ENCODE results near the gene SLC6A6.

Gene SLC6A6

GRCh38 chr3:14439501-14440167 is 37.2 kb downstream of the SLC6A6 start:
- DNase-seq = peak; percentile 61

DNA sequence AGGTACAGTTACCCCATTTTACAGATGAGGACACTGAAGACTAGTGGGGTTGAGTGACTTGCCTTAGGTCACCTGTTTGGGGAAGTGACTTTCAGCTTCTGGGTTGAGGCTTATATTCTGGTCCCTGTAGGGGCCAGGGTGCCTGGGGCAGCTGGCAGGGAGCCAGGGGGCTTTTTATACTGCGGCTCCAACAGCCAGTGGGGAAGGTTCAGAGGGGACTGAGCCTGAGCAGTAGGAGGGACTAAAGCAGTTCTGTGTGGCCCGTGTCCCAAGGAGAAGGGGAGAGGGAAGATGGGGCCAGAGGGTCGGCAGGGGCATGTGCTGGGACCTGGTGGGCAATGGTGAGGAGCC is 37.7 kb downstream of the SLC6A6 start:
- DNase-seq = no peak

- peak; percentile 62 for DNase-seq
Observed at GRCh38 chr3:14440531-14441239, 38.3 kb downstream of the SLC6A6 start.

DNA sequence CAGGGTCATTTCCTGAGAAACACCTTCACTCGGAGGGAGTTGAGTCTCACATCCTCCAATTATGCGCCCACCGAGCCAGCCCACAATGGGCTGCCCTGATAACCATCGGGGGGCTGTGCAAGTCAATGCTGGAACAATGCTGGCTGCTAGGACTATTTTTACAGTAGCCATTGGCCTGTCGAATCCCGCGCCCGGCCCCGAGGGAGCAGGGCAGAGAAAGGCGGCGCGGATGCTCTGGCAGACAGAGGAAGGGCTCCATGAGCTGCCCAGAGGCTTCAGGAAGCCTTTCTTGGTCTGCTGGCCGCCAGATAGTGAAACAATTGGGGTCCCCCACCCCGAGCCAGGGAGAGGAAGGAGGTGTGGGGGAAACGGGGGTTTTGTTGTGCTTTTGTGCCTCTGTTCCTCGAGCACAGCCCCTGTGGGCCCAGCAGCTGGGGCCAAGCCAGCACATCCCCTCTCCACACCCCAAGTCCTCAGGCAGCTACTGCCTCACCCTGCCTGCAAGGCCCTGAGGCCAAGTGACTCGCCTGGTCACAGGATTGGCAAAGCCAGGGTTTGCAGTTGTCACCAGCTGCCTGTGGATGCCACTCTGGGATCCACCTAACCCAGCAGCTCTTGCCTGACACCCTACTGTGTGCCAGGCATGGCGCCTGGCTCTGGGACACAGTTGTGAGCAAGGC is 39.0 kb downstream of the SLC6A6 start:
- DNase-seq = peak; percentile 58

DNA sequence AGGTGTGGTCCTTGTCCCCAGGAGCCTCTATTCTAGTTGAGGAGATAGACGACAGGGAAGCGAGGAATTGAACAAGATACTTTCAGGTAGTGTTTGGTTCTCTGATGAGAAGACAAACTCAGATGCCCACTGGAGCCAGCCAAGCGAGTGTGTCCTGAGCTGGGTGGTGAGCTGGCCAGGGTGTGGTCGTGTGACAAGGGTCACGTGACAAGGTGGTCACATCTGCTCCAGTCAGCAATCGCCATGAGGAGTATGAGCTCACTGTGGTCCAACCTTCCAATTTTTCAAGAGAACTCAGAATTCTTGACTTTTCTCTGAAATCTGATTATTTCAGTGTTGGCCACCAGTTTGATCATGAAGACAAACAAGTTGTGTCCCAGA is 39.5 kb downstream of the SLC6A6 start:
- no peak for DNase-seq

DNA sequence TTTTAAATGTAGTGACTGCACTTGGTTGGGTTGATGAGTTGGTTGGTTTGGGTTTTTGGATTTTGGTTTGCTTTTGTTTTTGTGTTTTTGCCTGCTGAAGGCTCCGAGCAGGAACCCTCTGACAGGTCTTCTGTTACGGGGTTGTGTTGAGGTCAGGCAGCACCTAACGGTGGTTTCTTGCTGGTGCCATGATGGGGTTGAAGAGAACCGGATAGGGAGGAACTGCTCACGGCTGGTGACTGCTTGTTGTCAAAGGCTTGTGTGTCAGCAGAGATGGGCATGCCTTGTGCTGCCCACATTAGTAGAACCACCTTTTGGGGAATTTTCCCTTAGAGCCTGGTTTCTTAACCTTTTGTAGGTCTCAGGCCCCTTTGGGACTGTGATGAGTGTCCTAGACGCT is 42.0 kb downstream of the SLC6A6 start:
- DNase-seq = no peak

DNA sequence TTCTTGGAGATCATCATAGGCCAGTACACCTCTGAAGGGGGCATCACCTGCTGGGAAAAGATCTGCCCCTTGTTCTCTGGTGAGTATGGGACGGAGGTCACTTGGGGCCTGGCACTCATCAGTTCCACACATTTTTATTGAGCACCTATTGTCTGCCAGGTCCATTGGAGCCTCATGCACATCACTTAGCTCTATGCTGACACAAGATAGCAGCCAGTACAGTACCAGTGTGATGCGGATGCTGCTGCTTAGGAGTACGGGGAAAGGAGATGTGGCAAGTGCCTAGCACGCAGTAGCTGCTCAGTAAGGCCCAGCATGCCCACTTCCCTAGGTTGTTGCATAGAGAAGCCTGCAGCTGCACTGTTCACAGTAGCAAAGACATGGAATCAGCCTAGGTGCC is 43.4 kb downstream of the SLC6A6 start:
- DNase-seq = no peak

DNA sequence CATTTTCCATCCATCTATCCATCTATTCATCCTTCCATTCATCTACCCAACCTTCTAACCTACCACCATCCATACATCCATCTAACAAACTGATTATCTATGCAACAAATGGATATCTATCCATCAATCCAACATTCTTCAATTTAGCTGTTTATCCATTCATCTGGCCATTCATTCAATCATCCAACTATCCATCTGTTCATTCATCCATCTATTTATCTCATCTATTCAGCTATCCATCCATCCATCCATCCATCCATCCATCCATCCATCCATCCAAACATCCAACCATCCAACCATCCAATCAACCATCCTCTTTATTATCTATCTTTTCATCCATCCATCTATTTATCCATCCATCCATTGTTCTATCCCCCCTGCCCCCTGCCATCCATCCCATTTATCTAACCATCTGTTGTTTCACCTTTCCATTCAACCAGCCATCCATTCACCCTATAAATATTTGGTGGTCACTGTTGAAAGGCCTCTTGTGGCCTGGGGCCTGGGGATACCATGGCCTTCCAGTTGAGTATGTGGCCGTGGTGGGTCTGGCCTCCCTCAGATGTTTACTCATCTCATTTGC is 44.7 kb downstream of the SLC6A6 start:
- DNase-seq = no peak

DNA sequence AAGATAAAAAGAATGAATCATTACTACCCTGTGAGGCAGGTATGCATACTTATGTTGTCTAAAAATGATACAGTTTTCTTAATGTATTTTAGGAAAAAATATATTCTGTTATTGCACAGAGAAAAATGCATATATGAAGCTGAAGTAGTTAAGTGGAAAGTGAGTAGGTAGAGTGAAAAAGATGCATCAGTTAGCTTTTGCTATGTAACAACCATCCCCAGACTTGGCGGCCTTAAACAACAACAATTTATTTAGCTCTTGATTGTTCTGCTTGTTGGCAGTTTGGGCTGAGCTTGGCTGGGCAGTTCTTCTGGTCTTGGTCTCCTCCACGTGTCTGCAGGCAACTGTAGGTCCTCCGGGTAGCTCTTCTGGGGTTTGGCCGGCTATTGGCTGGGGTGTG is 45.7 kb downstream of the SLC6A6 start:
- no peak for DNase-seq

DNA sequence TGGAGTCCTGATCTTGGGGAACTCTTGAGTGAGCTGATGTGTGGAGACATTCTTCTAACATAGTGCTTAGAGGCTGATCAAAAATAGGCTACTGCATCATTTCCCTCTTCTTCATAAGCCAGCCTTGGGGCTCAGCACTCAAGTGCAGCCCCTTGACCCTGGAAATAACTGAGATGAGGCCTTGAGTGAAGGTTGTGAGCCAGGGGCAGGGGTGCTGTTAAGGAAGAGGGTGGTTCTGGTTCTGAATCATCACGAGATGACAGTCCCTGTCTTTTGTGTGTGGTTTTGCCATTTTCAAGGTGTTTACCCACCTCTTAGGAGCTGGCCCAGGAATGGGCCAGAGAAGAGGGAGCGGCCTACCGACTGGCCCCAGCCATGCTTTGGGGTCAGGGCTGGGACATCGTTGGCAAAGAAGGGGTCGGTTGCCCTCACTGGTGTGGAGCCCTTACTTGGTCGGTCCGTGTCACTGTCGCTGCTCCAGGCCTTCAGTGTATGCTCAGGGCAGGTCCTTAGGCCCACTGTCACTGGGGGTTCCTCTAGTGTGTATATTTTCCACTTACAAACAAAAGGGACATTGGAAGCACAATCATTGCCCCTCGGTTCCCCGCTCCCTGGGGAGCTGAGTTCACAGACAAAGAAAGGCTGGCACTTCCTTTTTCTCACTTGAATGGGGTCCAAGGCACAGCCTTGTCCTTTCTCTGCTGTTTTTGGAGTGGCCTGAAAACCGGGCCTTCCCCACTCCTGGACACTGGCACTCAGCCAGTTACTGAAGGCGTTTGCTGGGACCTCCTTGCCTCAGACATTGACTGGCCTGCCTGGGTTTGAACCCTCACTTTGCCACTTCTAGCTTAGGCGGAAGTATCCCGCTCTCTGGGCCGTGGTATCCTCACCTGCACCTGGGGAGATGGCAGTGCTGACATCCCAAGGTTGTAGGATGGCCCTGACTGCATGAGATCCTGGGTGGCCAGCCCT is 46.6 kb downstream of the SLC6A6 start:
- no peak for DNase-seq

GRCh38 chr3:14450506-14450905 is 48.1 kb downstream of the SLC6A6 start:
- DNase-seq = no peak

- DNase-seq = no peak
Observed at GRCh38 chr3:14450922-14451606, 48.7 kb downstream of the SLC6A6 start.

DNA sequence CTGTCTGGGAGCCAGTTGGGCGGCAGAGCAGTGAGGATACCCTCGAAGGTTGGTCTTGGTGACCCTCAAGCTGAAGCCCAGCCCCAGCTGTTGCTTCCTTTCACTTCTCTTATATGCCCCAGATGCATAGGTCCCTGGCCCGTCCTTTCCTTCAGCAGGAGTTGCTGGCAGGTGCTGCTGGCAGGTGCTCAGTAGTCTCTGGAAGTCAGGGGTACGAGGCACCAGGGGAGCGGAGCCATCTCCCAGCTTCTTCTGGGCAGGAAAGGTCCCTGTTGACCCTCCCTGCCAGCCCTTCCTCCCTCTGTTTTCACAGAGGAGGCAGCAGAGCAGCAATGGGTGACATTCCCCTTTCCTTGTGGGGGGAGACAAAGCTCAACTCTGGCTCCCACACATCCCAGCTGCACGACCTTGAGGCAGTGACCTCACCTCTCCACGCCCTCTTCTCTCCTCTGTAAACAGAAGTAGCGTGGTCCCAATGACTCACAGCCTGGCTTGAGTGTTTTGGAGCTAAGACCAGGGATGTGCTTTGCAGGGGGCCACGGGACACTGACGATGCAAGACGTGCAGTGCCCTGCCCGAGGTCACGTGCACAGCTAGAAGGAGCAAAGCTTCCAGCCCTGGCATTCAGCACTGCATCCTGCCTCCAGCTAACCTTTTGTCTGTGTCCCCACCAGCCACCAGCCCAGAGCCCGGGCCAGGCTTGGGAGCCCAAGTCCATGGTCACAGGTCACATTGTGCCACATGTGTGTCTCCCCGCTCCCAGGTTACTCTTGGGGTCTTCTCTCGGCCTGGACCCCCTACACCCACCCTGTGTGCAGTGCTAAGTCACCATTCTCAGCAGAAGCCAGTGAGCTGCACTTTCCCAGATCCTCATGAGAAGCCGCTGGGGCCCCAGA is 49.7 kb downstream of the SLC6A6 start:
- DNase-seq = peak; percentile 96

DNA sequence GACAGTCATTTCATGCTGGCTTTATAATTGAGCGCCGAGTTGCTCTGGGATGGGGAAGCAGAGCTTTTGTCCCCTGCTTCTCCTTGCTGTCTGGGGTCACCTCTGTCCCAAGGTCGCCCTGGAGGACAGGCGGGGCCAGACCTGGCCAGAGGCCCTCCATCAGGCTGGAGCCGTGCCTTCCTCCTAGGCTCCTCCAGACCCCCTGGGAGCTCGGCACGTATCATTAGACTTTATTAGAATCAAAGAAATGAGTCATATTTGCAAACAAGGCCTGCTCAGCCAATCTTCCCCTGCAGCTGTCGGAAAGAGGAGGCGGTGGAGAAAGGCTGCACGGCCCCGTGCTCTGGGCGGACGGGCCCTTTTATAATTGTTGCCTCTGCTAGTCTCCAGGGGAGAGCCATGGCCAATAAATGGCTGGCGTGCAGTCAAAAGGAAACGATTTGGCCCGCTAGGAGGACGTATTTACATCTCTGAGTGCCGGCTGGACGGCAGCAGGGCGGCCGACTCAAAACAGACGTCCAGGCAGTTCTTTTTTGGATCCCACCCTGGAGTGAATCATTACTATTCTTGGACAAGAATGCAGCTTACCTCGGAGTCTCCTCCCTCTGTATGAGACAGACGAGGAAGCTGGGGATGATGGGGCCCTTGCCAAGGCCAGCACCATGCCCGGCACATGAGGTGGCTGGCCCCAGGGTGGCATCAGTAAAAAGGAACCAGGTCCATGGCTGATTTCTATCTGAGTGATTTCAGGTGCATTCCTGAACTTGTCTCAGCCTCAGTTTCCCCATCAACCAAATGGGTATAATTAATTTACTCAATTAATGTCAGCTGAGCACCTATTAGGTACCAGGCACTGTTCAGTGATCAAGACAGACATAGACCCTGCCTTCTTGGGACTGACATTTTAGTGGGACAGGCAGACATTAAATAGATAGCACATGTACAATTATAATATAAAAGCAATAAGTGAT is 50.6 kb downstream of the SLC6A6 start:
- DNase-seq = peak; percentile 94

DNA sequence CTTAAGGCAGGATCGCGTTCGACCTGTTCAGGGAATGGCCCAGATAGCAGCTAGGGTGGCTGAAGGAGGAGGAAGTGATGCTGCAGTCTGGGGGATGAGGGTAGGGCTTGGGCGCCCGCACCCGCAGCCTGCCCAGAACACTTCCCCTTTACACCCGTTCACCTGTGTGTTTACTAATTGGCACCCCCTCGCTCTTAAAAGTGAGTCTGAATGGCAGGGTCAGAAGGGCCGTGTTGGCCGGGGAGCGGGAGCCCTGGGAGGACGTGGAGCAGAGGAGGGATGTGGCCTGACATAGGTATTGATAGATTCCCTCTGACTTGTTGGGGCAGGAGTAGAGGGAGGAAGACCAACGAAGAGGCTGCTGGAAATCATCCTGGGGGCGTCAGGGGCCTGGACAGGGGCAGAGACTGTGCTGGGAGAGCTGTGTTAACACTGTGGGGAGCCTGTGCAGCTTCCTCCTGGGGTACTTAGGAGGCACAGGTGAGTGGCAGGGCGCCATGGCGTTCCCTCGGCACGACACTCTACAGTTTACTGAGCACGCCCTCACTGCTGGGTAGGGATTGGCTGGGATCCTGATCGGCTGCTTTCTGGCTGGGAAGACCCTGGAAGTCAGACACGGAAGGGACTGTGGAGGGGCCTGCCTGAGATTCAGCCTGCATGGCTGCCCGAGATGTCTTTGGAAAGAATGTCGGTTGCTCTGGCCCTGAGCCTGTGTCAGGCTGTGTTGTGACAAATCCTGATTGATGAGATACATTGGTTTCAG is 51.7 kb downstream of the SLC6A6 start:
- no peak for DNase-seq

DNA sequence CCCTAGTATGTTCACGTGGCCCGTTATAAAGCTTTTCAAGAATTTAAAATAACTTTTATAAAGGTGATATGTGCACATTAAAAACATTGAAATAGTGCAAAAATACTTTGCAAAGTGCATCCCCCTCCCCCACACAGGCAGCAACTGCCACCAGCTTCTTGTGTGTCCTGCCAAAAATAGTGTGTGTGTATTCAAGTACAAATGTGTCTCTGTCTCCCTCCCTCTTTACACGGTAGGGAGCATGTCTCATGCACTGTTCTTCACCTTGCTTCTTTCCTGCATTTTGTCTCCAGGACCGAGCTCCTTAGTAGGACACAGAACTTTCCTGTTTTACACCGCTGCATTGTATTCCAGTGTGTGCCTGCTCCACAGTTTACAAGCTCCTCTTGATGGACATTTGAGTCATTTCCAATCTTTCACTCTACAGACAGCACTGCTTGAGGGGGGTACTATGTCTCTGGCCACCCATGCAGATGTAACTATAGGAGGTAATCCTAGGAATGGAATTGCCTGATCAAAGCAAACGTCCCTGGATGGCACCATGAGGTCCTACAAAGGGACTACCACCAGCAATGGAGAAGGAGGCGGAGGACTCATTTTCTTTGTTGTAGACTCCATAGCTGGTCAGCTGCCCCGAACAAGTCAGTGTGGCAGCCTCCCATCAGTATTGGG is 52.4 kb downstream of the SLC6A6 start:
- DNase-seq = no peak

GRCh38 chr3:14455571-14456317 is 53.3 kb downstream of the SLC6A6 start:
- no peak for DNase-seq

DNA sequence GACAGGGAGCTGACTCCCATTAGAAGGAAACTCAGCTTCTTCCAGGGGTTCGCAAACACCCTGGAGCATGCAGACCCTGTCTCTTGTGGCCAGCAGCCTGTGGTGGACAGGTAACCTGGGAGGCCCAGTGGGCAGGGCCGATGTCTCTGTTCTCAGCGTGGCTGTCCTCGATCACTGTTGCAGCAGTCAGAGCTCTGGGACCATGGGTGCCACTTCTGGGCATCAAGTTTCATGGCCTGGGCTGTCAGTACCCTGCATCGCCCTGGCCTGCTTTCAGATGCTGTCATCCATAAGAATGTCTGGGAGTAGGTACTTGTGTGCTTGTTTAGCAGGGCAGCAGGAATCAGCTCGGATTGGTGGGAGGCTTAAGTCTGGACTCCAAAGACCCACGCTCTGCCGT is 54.4 kb downstream of the SLC6A6 start:
- no peak for DNase-seq

Data from EL (cell line).